ENCODE measurements around the gene UQCC3. TPM values are rescaled to one million over a fixed set of nuclear protein-coding genes. Genes with fewer than 3 reads are reported as not detected.

The UQCC3 gene
- total and polyA plus RNA-seq, 9 of the 15 experiments (the other 6 are each of a cell fraction or from before 2014, with no cell fraction given), result 3.3 to 44.3 (median 8.0) TPM

DNA sequence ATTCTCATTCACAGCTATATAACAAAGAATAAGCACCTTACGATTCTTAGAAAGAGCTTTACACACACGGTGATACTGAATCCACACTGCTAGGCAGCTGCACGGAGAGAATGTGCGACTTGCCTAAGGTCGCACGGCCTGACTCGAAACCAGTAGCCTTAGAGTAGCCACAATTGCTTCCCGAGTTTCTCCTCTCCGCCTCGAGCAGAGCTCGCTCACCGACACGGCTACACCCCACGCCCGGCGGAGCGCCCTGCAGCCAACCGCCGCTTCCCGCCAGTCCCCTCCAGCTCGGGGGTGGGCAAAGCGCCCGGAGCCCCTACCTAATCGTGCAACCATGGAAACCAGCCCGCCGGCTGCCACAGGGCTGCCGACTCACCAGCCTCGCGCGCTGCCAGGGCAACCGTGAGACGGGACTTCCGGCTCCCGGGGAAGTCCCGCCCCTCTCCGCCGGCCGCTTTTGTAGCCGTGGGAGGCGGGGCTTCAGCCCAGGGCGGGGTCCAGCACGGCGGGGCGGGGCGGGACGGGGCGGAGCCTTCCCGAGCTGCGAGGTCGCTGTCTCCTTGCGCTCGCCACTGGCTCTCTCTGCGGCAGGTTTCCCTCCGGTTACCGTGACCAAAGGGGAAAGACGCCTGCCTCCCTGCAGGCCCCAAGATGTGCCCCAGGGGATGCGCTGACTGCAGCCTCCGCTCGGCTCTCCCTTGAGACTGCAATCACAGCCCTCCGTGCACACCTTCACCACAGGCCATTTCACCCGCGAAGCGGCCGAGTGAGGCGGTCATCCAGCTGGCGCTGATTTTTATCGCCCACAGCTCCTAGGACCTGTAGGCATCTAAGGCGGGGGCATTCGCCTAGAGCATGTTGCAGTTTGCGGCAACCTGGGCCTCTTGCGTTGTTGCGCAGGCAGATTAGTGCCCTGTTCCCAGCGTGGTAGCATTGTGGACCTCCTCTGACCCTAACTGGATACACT is 34.7 kb downstream of the UQCC3 start (continued):
- TF ChIP-seq, protein P1, sequence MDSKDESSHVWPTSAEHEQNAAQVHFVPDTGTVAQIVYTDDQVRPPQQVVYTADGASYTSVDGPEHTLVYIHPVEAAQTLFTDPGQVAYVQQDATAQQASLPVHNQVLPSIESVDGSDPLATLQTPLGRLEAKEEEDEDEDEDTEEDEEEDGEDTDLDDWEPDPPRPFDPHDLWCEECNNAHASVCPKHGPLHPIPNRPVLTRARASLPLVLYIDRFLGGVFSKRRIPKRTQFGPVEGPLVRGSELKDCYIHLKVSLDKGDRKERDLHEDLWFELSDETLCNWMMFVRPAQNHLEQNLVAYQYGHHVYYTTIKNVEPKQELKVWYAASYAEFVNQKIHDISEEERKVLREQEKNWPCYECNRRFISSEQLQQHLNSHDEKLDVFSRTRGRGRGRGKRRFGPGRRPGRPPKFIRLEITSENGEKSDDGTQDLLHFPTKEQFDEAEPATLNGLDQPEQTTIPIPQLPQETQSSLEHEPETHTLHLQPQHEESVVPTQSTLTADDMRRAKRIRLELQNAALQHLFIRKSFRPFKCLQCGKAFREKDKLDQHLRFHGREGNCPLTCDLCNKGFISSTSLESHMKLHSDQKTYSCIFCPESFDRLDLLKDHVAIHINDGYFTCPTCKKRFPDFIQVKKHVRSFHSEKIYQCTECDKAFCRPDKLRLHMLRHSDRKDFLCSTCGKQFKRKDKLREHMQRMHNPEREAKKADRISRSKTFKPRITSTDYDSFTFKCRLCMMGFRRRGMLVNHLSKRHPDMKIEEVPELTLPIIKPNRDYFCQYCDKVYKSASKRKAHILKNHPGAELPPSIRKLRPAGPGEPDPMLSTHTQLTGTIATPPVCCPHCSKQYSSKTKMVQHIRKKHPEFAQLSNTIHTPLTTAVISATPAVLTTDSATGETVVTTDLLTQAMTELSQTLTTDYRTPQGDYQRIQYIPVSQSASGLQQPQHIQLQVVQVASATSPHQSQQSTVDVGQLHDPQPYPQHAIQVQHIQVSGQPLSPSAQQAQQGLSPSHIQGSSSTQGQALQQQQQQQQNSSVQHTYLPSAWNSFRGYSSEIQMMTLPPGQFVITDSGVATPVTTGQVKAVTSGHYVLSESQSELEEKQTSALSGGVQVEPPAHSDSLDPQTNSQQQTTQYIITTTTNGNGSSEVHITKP (IDR thresholded peaks at IDR 0.05; ENCODE audit: partially characterized antibody), result peak; percentile 13
- TF ChIP-seq ZKSCAN8 (CRISPR knock-in tag; IDR thresholded peaks at IDR 0.05) (no peak), MNT (conservative IDR thresholded peaks at IDR 0.05) (peak in 1 of 2 experiments; percentile 75; a peak in 3 of 4 replicates), KLF13 (tag; IDR thresholded peaks at IDR 0.05; ENCODE audit: borderline replicate concordance, low read depth) (0 out of 2 replicates have a peak, but pooled peaks have one; percentile 17), RBM14 (IDR thresholded peaks at IDR 0.05; ENCODE audit: borderline replicate concordance, insufficient read depth, low read depth, low read length) (no peak), YY1 (IDR thresholded peaks at IDR 0.05; ENCODE audit: borderline replicate concordance in 1 of 3, control insufficient read depth in 1 of 3, extremely low read depth in 1 of 3, insufficient read depth in 3 of 3, insufficient read length in 1 of 3, insufficient replicate concordance in 2 of 3, low read depth in 1 of 3, low read length in 2 of 3) (peak in 1 of 3 experiments; percentile 12)
- TF ChIP-seq, protein P2, sequence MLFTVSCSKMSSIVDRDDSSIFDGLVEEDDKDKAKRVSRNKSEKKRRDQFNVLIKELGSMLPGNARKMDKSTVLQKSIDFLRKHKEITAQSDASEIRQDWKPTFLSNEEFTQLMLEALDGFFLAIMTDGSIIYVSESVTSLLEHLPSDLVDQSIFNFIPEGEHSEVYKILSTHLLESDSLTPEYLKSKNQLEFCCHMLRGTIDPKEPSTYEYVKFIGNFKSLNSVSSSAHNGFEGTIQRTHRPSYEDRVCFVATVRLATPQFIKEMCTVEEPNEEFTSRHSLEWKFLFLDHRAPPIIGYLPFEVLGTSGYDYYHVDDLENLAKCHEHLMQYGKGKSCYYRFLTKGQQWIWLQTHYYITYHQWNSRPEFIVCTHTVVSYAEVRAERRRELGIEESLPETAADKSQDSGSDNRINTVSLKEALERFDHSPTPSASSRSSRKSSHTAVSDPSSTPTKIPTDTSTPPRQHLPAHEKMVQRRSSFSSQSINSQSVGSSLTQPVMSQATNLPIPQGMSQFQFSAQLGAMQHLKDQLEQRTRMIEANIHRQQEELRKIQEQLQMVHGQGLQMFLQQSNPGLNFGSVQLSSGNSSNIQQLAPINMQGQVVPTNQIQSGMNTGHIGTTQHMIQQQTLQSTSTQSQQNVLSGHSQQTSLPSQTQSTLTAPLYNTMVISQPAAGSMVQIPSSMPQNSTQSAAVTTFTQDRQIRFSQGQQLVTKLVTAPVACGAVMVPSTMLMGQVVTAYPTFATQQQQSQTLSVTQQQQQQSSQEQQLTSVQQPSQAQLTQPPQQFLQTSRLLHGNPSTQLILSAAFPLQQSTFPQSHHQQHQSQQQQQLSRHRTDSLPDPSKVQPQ (CRISPR knock-in tag; IDR thresholded peaks at IDR 0.05; ENCODE audit: borderline replicate concordance), result no peak
